ENCODE measurements around the gene SOWAHD.
"Not testable (repeated sequence)": the region's sequence is repeated elsewhere in the genome, so short reads cannot be mapped to it uniquely, and the experiment has no call there.

The SOWAHD gene

DNA sequence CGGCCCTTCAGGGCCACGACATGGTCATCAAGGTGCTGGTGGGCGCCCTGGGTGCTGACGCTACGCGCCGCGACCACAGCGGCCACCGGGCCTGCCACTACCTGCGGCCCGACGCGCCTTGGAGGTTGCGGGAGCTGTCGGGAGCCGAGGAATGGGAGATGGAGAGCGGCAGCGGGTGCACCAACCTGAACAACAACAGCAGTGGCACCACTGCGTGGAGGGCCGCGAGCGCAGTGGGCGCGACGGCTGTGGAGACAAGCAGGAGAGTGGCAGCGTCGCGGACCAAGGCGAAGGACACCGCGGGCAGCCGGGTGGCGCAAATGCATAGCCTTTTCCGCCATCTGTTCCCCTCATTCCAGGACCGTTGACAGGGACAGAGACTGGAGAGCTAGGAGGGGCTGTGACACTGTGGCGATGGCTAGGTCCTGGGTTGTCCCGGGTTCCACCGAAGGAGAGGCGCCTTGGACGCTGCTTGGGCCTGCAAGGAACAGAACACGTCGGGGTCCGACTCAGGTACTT is 919 bp downstream of the SOWAHD start:
- no peak for DNase-seq

DNA sequence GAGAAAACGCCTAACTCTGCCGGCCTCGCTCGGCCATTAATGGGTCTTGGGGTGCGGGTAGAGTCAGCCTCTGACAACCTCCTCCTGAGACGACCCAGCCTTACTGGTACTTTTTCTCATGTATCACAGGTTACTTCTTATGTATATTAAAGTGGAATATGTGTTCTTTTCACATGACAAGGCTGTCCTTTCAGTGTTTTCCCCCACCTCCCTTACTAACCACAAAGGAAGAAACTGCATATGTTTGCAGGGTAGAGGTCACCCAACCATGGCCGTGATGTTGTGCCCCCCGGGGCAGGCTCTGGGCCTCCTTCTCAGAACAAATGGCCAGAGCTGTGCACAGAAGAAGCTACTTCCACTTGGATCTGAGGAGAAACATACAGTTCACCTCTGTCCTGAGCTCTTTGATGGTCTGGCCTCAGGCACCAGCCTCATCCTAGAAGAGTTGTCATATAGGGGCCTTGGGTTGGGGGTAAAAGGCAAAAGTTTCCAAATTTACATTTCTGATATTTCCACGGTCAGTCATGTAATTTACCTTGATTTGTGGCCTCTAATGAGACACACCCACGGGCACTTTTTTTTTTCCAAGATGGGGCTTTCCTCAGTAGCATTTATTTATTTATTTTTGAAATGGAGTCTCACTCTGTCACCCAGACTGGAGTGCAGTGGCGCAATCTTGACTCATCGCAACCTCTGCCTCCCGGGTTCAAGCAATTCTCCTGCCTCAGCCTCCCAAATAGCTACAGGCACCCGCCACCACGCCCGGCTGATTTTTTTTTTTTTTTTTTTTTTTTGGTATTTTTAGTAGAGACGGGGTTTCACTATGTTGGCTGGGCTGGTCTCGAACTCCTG is 1.9 kb downstream of the SOWAHD start:
- no peak for DNase-seq

DNA sequence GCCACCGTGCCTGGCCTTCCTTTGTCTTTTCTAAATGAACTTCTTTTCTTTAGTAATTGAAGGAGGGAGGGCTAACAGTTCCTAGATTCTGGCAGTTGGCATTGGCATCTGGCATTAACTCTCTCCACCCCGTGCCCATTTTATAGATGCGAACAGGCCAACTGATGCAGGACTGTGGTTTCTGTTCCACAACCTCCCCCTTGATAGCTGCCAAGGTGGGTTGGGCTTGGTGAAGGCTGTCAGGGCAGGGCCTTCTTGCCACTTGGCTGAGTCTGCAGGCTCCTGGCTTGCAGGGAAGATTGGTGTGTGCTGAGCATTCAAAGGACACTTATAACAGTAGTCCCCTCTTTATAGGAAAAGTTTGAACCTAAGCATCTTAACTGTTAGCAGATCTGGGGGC is 4.3 kb downstream of the SOWAHD start:
- no peak for DNase-seq

DNA sequence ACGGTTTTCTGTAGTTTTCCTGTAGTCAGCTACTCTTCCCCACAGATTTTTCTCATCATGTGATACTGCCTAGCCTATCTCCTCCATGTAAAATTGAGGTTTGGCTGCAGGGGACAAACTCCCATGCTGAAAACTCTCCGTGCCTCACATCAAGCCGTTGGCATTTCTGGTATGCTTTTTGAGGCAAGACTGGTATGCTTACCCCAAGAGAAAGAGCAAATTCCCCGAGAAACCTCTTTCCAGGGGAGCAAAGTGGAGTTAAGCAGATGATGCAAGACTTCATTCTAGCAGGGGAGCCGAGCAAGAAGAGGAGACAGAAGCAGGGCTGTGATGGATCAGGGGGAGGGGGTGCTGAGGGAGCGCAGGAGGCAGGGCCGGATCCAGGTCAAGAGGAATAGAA is 4.8 kb downstream of the SOWAHD start:
- DNase-seq = no peak

DNA sequence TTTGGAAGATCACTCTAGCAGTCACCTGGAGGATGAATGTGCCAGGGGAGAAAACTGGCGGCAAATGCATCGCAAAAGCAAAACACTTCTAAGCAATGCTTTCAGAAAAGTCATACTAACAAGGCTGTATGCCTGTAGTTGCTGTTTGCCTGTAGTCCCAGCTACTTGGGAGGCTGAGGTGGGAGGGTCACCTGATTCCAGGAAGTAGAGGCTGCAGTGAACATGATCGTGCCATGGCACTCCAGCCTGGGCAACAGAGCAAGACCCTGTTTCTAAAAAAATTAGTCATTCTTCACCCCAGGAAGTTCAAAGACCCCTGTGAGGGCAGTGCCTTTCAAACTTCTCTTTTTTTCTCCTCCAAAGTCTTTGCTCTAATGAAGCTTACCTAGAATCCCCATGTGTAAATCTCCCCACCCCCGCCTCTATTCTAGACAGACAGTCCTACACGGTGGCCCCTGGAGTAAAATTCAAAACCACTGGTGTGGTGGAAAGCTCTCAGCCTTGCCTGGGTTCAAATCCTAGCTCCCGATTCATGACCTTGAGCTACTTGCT is 5.5 kb downstream of the SOWAHD start:
- DNase-seq = no peak

DNA sequence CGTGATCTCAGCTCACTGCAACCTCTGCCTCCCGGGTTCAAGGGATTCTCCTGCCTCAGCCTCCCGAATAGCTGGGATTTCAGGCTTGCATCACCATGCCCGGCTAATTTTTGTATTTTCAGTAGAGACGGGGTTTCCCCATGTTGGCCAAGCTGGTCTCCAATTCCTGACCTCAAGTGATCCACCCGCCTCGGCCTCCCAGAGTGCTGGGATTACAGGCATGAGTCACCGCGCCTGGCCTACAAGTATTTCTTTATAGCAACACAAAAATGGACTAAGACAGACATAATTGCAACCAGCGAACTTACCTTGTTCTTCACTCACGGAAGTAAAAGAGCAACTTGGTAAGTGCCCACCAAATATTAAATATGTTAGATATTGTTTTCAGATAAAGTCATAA is 10.0 kb downstream of the SOWAHD start:
- DNase-seq = not testable (repeated sequence)

DNA sequence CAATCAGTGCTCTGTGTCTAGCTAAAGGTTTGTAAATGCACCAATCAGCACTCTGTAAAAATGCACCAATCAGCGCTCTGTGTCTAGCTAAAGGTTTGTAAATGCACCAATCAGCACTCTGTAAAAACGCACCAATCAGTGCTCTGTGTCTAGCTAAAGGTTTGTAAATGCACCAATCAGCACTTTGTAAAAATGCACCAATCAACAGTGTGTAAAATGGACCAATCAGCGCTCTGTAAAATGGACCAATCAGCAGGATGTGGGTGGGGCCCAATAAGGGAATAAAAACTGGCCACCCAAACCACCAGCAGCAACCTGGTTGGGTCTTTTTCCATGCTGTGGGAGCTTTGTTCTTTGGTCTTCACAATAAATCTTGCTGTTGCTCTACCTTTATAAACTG is 11.0 kb downstream of the SOWAHD start:
- not testable (repeated sequence) for DNase-seq

DNA sequence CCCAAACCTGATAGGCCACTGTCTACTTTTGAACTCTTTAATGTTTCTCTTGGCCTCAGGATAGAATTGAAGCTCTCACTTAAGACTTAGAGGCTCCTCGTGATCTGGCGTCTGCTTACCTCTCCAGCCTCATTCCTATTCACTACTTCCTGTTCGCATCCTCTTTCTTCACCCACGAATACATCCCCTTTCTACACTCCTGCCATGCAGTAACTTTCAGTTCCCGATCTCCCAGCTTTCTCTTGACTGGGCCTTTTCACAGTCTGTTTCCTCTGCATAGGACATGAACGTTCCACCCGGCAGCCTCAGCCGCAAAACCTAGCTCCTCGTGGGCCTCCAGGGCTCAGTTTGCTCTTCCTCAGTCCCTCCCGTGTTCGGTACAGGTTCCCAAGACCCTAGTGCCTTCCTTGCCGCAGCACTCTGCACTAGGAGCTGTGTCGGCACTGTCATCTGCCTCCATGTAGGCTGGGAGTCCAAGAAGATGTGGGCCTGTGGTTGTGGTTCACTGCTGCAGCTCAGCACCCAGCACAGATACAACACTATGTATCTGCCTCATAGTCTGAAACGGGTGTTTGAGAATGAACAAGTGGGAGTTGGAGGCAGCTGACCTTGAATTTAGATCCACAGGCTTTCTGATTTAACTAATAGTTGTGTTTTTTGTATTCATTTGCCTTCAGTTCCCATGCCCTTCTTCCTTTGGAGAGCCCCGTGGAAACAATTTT is 17.3 kb downstream of the SOWAHD start:
- DNase-seq = no peak

DNA sequence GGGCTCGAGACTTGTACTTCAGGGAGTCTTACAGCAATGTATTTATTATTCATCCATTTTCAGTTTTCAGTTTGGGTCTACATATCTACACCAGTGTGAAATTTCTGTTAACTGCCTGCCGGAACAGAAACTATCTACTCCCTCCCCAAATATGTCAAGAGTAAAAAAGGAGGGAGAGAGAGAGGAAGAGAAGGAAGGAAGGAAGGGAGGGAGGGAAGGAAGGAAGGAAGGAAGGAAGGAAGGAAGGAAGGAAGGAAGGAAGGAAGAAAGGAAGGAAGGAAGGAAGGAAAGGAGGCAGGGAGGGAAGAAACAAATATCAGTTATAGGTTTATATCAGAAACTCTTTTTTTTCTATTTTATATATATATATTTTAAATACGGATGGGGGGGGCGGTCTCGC is 20.4 kb downstream of the SOWAHD start:
- DNase-seq = no peak

DNA sequence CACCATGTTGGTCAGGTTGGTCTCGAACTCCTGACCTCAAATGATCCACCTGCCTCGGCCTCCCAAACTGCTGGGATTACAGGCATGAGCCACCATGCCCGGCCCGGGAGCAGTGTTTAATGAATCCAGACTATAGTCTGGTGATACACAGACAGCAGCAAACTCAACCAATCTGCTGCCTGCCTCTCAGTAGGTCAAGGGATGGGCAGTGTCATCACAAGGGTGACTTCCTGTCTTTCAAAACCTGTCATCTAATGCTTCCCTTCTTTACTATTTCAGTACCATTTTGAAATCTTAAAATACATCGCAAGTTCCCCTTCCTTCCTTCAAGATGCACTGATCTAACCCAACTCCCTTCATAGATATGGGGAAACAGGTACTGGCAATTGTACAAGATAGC is 24.6 kb downstream of the SOWAHD start:
- DNase-seq = no peak

DNA sequence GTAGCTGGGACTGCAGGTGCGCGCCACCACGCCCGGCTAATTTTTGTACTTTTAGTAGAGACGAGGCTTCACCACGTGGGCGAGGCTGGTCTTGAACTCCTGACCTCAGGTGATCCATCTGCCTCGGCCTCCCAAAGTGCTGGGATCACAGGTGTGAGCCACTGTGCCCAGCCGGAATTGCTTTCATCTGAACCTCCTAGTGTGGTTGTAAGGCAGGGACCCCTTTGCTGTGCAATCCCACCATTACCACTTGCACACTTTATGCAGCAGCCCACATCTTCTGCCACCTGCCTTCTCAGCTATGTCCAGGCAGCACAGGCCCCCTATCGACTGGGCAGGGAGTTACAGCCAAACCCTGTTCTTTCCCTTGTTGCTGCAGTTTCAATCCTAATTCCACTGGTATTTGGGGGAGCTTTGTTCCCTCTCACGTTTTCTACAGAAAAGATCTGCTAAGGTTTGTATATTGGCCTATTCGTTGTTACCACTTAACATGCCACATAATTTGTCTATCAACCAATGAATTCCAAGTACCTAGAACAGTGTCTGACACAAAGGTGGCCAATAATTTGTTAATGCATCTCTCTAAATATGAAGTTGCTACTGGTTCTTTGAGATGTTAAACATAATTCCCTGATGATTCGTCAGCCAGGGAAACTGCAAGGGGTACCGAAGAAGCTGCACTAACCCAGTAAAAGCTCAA is 26.5 kb downstream of the SOWAHD start:
- DNase-seq = peak; percentile 12

DNA sequence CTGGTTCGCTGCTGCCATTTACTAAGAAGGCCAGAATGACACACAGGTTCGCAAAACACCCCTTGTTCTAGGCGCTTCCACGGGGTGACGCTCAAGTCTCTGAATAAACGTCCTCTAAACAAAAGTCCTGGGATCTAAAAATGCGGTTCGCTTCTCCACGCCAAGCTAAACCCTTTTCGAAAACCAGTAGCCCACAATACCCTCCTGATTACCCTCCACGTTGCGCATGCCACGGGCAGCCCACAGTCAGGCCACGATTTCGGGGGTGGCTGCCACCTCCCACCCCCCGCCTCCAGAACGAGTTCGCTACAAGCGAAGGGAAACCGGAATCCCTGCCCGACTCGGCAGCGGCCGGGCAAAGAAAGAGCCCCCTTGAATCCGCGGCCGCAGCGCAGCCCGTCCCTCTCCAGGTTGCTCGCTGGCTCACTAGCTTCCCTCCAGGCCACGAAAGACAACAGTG is 32.6 kb downstream of the SOWAHD start:
- peak; percentile 37 for DNase-seq

DNA sequence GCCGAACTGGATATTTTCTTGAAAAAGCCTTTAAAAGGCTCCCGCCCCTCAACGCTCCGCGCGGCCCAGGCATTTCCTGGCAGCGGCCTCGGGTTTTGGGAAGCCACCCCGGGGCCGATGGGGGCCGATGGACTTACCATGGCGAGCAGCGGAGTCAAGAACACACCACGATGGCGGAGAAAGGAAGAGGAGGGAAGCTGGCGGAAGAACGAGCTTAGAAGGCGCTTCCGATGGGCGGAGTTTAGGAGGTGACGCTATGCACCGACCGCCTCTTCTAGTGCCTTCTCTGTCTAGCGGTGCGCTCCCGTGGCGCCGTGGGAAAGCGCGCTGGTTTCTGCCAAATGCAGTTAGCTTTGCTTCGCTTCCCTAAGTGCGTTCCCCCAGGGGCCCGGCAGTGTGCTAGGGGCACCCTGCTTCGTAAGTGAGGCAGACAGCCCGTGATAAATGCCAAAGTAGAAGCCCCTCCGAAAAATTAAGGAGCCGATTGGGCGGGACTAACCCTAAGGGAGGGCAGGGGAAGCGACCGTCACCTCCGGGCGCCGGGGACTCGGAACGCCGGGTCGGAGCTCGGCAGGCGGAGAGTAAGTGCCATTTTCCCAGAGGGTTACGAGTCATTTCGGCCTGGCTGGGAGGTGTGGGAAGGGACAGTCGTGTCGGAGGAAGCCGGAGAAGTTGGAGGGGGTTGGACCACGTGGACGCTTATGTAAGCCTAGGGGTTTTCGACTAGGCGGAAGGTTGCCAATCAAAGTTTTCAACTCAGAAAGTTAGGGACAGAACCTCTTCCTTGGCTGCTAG is 33.2 kb downstream of the SOWAHD start, which contains the start of gene RPL39:
RPL39 (minus strand) TSS at position 194 of the 795 bp plus-strand sequence; CDS start at position 140, 54 bp downstream.
- peak; percentile 62 for DNase-seq

DNA sequence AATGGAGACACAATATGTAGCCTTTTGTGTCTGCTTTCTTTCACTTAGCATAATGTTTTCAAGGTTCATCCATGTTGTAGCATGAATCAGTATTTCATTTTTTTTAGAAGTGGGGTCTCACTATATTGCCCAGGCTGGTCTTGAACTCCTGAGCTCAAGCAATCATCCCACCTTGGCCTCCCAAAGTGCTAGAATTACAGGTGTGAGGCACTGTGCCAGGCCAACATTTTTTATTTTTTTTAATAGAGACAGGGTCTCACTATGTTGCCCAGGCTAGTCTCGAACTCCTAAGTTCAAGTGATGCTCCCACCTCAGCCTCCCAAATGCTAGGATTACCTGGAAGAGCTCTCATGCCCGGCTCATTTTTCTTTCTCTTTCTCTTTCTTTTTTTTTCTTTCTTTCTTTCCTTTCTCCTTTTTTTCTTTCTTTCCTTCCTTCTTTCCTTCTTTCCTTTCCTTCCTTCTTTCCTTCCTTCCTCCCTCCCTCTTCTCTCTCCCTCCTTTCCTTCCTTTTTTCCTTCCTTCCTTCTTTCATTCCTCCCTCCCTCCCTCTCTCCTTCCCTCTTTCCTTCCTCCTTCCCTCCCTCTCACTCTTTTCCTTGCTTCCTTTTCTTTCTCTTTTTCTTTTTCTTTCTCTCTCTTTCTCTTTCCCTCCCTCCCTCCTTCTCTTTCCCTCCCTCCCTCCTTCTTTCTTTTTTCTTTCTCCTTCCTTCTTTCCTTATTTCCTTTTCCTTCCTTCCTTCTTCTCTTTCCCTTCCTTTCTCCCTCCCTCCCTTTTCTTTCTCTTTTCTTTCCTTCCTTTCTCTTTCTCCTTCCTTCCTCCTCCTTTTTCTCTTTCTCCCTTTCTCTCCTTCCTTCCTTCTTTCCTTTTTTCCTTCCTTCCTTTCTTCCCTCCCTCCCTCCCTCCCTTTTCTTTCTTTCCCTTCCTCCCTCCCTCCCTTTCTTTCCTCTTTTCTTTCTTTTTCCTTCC is 43.1 kb downstream of the SOWAHD start:
- no peak for DNase-seq

DNA sequence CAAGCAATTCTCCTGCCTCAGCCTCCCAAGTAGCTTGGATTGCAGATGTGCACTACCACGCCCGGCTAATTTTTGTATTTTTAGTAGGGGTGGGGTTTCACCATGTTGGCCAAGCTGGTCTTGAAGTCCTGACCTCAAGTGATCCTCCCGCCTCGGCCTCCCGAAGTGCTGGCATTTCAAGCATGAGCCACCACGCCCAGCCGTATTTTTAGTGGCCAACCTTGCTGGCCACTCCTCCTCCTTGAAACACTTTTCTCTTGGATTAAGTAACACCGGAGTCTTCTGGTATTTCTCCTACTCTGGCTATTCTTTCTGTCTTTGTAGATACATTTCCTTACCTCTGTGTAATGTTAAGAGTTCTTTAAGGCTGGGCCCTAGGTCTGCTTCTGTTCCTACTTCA is 44.2 kb downstream of the SOWAHD start:
- no peak for DNase-seq

DNA sequence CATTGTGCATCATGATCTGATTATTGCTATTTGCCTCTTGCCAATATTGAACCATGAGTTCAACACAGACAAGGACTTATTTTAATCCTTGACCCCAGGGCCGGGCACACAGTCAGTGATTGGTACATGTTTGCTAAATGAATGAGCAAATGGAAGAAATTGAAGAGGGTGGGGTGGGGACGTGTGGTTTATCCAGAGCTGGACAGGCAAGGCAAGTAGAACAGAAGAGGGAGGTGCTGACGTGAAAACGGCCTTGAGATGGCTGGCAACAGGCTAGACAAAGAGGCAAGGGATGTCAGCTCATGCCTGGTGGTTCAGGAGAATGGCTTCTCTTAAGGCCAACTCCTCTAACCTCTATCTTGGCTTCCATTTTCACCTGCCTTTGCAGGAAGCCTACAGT is 50.1 kb downstream of the SOWAHD start:
- not testable (repeated sequence) for DNase-seq

DNA sequence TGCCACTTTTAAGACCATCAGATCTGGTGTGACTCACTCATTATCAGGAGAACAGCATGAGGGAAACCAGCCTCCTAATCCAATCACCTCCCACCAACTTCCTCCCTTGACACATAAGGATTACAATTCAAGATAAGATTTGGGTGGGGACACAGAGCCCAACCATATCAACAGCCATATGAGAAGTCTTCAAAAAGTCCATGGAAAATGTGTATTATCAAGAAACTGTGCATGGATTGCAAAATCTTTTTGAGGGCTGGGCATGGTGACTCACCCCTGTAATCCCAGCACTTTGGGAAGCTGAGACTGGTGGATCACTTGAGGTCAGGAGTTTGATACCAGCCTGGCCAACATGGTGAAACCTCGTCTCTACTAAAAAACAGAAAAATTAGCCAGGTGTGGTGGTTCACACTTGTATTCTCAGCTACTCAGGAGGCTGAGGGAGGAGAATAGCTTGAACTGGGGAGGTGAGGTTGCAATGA is 50.8 kb downstream of the SOWAHD start:
- no peak for DNase-seq
